HUES6 (cell line): Measurements from ENCODE around the gene SMO.

ENCODE experiments used
- H3K27ac ChIP-seq: 2 replicates; pipeline ENCODE4 v1.7.0; 2013; ENCODE audit warnings: low read depth, mild to moderate bottlenecking, low read length, inconsistent platforms
- H3K27me3 ChIP-seq: 2 replicates; pipeline ENCODE4 v1.6.1; 2013; ENCODE audit warnings: low read length; ENCODE audit not compliant: control insufficient read depth, insufficient read depth
- H3K36me3 ChIP-seq: 2 replicates; pipeline ENCODE4 v1.6.1; 2013; ENCODE audit warnings: low read length; ENCODE audit not compliant: control insufficient read depth, insufficient read depth
- H3K4me1 ChIP-seq: 2 replicates; pipeline ENCODE4 v1.6.1; 2013; ENCODE audit warnings: low read length; ENCODE audit not compliant: control insufficient read depth, insufficient read depth
- H3K4me3 ChIP-seq: 2 replicates; pipeline ENCODE4 v1.5.1; 2013; ENCODE audit warnings: low read depth, low read length
- H3K9ac ChIP-seq: one replicate; pipeline ENCODE4 v1.6.1; 2013; ENCODE audit warnings: mild to moderate bottlenecking, low read length
- H3K9me3 ChIP-seq: 2 replicates; pipeline ENCODE4 v1.6.1; 2013; ENCODE audit warnings: low read depth, low read length; ENCODE audit not compliant: control insufficient read depth, insufficient read depth

The SMO gene

GRCh38 chr7:129197771-129198170, 9.3 kb downstream of the SMO start:
- H3K4me1 ChIP-seq: no peaks in the 10 kb centered on the region
- H3K36me3 ChIP-seq: no peaks in the 10 kb centered on the region

GRCh38 chr7:129199406-129199805, 11.0 kb downstream of the SMO start:
- Histone ChIP-seq H3K4me3 (no peak overlapping the region), H3K27ac (no peak overlapping the region), H3K9me3 (0 out of 2 replicates have a peak, but pooled peaks cover 4% of the 10 kb centered on the region), H3K27me3 (no peaks in the 10 kb centered on the region), H3K4me1 (no peaks in the 10 kb centered on the region), H3K36me3 (no peaks in the 10 kb centered on the region; the same call in 1 of the 2 replicates), H3K9ac (no peak overlapping the region)

More at GRCh38 chr7:129197771-129198170, 9.3 kb downstream of the SMO start:
- H3K27ac ChIP-seq: no peak overlapping the region
- no peaks in the 10 kb centered on the region for H3K27me3 ChIP-seq
- 0 out of 2 replicates have a peak, but pooled peaks cover 4% of the 10 kb centered on the region for H3K9me3 ChIP-seq
- H3K4me3 ChIP-seq: no peak overlapping the region
- H3K9ac ChIP-seq: no peak overlapping the region

DNA sequence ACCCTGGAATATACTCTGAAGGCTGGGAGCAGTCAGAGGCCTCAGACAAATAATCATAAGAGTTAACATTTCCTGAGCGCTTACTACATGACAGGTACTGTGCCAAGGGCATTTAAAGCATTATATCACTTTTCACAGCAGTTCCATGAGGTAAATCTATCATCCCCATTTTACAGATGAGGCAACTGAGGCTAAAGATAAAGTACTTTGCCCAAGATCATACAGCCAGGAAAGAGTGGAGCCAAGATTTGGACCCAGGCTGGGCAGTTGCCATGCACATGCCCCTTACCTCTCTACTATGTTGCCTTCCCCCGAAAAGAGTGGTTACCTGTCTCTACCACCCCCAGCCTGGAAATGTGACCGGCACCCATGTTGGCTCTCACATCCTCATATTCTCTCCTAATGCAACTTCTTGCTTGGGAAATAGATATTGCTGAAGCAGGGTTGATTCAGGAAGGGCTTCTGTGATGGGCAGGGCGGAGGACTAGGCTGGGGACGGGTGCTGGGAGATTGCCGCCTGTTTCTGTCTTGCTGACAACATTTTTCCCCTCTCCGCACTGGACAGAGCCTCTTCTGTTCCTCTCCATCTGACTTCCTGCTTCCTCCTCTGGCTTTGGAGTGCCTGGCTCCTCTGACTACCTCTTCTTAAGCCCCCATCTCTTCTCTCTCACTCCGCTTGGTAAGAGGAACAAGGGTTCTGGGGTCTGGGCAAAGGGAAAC, 13.8 kb downstream of the SMO start:
- Histone ChIP-seq H3K27ac (no peak overlapping the region), H3K9ac (no peak overlapping the region), H3K36me3 (peaks cover 23% of the 10 kb centered on the region), H3K27me3 (no peaks in the 10 kb centered on the region), H3K4me1 (no peaks in the 10 kb centered on the region), H3K4me3 (no peak overlapping the region), H3K9me3 (0 out of 2 replicates have a peak, but pooled peaks cover 2% of the 10 kb centered on the region)

DNA sequence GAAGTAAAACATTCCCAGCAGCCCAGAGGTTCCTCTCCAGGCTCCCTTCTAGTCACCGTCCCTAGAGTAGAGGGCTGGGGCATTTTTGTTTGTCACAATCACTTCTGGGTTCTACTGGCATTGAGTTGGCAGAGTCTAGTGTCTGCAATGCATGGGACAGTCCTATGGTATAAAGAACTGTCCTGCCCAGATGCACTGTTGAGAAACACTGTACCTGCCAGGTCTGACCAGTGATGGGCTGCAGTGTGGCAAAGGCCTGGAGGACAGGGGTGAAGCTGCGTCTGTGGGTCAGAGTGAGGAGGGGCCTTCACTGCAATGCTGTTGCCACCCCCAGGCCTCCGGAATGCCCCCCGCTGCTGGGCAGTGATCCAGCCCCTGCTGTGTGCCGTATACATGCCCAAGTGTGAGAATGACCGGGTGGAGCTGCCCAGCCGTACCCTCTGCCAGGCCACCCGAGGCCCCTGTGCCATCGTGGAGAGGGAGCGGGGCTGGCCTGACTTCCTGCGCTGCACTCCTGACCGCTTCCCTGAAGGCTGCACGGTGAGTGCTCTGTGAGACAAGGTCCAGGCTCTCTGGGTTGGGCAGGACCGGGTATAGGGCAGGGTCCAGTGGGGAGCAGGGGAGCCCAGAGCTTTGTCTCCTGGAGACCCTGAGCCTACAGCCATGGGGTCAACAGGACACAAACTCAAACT, 14.8 kb downstream of the SMO start:
- peaks cover 28% of the 10 kb centered on the region for H3K36me3 ChIP-seq
- H3K9ac ChIP-seq: no peak overlapping the region
- H3K27me3 ChIP-seq: no peaks in the 10 kb centered on the region
- H3K9me3 ChIP-seq: 0 out of 2 replicates have a peak, but pooled peaks cover 2% of the 10 kb centered on the region
- H3K27ac ChIP-seq: no peak overlapping the region
- no peak overlapping the region for H3K4me3 ChIP-seq
- H3K4me1 ChIP-seq: no peaks in the 10 kb centered on the region

- peaks cover 45% of the 10 kb centered on the region for H3K36me3 ChIP-seq
- no peaks in the 10 kb centered on the region for H3K4me1 ChIP-seq
- no peak overlapping the region for H3K4me3 ChIP-seq
- no peaks in the 10 kb centered on the region for H3K27me3 ChIP-seq
- no peak overlapping the region for H3K9ac ChIP-seq
- H3K9me3 ChIP-seq: no peaks in the 10 kb centered on the region
- H3K27ac ChIP-seq: no peak overlapping the region
Measured at GRCh38 chr7:129205126-129205818, 16.8 kb downstream of the SMO start.

DNA sequence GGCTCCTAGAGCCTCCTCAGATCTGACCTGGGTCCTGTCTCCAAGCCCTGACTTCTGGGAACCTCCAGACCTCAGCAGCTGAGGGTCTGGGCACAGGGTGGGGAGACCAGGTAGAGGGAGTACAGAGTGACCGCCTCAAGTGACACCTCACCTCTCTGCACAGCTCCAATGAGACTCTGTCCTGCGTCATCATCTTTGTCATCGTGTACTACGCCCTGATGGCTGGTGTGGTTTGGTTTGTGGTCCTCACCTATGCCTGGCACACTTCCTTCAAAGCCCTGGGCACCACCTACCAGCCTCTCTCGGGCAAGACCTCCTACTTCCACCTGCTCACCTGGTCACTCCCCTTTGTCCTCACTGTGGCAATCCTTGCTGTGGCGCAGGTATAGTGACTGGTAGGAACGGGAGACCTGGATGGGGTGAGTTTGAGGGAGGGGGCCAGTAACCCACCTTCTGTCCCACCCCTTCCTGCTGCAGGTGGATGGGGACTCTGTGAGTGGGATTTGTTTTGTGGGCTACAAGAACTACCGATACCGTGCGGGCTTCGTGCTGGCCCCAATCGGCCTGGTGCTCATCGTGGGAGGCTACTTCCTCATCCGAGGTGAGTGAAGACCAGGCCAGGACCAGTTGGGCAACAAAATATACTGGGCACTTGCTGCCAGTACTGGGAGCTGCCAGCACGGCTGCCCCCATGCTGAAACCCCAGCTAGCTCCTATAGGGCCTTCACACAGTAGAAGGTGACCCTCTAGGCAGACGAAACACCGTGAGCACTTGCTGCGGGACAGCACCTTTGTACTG, 17.8 kb downstream of the SMO start:
- H3K27me3 ChIP-seq: no peaks in the 10 kb centered on the region
- H3K27ac ChIP-seq: no peak overlapping the region
- H3K9ac ChIP-seq: no peak overlapping the region
- no peak overlapping the region for H3K4me3 ChIP-seq
- H3K36me3 ChIP-seq: peaks cover 52% of the 10 kb centered on the region
- no peaks in the 10 kb centered on the region for H3K9me3 ChIP-seq
- no peaks in the 10 kb centered on the region for H3K4me1 ChIP-seq

- H3K9ac ChIP-seq: no peak overlapping the region
- H3K27ac ChIP-seq: no peak overlapping the region
- no peak overlapping the region for H3K4me3 ChIP-seq
- no peaks in the 10 kb centered on the region for H3K4me1 ChIP-seq
- no peaks in the 10 kb centered on the region for H3K27me3 ChIP-seq
- H3K9me3 ChIP-seq: no peaks in the 10 kb centered on the region
- peaks cover 72% of the 10 kb centered on the region for H3K36me3 ChIP-seq
Measured at GRCh38 chr7:129208667-129209066, 20.2 kb downstream of the SMO start.

GRCh38 chr7:129209067-129209926, 20.9 kb downstream of the SMO start:
- no peak overlapping the region for H3K9ac ChIP-seq
- peaks cover 3% of the 10 kb centered on the region; the same call in 1 of the 2 replicates for H3K4me1 ChIP-seq
- peaks cover 72% of the 10 kb centered on the region for H3K36me3 ChIP-seq
- no peak overlapping the region for H3K4me3 ChIP-seq
- H3K27me3 ChIP-seq: no peaks in the 10 kb centered on the region
- H3K9me3 ChIP-seq: peaks cover 3% of the 10 kb centered on the region; the same call in 1 of the 2 replicates
- H3K27ac ChIP-seq: no peak overlapping the region

- H3K27me3 ChIP-seq: no peaks in the 10 kb centered on the region
Measured at GRCh38 chr7:129210256-129210988, 22.0 kb downstream of the SMO start.

More at GRCh38 chr7:129210256-129210988, 22.0 kb downstream of the SMO start:
- H3K9me3 ChIP-seq: peaks cover 7% of the 10 kb centered on the region; the same call in 1 of the 2 replicates
- H3K36me3 ChIP-seq: peaks cover 66% of the 10 kb centered on the region
- no peak overlapping the region for H3K27ac ChIP-seq
- H3K9ac ChIP-seq: no peak overlapping the region
- peaks cover 3% of the 10 kb centered on the region; the same call in 1 of the 2 replicates for H3K4me1 ChIP-seq
- H3K4me3 ChIP-seq: no peak overlapping the region
